Adrenal gland (tissue), 12 donors: ENCODE measurements around the gene ERCC2. TPM values are rescaled to one million over a fixed set of nuclear protein-coding genes. Genes with fewer than 3 reads are reported as not detected.

Experiments used
- DNase-seq, 7 donors: peaks; one replicate each; pipeline ENCODE4 v3.0.0-alpha.2; 2019 to 2020
- H3K27ac ChIP-seq, 5 donors: fragments of 200-600 bp; sonication (generic) in 4 of 5; 1 replicate in 3 of 5; 2 replicates in 2 of 5; pipeline versions ENCODE4 v1.5.1 to v1.8.0; 2016 to 2020; ENCODE audit warnings: mild to moderate bottlenecking in 1 of 5
- H3K27me3 ChIP-seq: fragments of 200-600 bp; 2 replicates; pipeline ENCODE4 v1.8.0; 2021
- H3K36me3 ChIP-seq, 2 donors: fragments of 200-600 bp; replicated peaks in 1 of 2; 1 replicate in 1 of 2; 2 replicates in 1 of 2; pipeline versions ENCODE4 v1.5.1 to v1.8.0; 2018 to 2022
- H3K4me1 ChIP-seq, 2 donors: fragments of 200-600 bp; replicated peaks in 1 of 2; 1 replicate in 1 of 2; 2 replicates in 1 of 2; pipeline versions ENCODE4 v1.5.1 to v1.8.0; 2018 to 2021
- H3K4me3 ChIP-seq, 4 donors: fragments of 200-600 bp; sonication (generic) in 3 of 4; one replicate each; pipeline ENCODE4 v1.5.1; 2016 to 2018
- H3K9me3 ChIP-seq, 3 donors: fragments of 200-600 bp; sonication (generic) in 1 of 3; replicated peaks in 1 of 3; 1 replicate in 2 of 3; 2 replicates in 1 of 3; pipeline versions ENCODE4 v1.5.1 to v1.8.0; 2016 to 2021
- CTCF ChIP-seq, 6 experiments: fragments of 450-650 bp in 4 of 6; fragments of 200-600 bp in 2 of 6; sonication (generic) in 1 of 6; IDR thresholded peaks; 1 replicate in 5 of 6; 2 replicates in 1 of 6; pipeline versions ENCODE4 v1.5.1 to v1.8.0; 2016 to 2021; ENCODE audit warnings: antibody characterized with exemption in 6 of 6, mild to moderate bottlenecking in 2 of 6, moderate library complexity in 1 of 6
- POLR2A ChIP-seq, 2 donors: fragments of 450-650 bp; IDR thresholded peaks; one replicate each; pipeline ENCODE4 v1.6.1; 2017; ENCODE audit warnings: antibody characterized with exemption in 2 of 2, mild to moderate bottlenecking in 2 of 2, moderate library complexity in 1 of 2
- WGBS, 4 donors: extraction: QIAGEN DNeasy Blood & Tissue Kit in 2 of 4; methylation state at CpG; one replicate each; pipeline versions ENCODE4 v1.1.5 to v1.1.7; 2013 to 2017; 5-methylcytosine and 5-hydroxymethylcytosine counted together
- intact Hi-C, 2 donors: fragments of 100-400 bp; cut with DNase I; formaldehyde crosslinking; loops; one replicate each; pipeline versions ENCODE4 v1.14.1 to v1.15.0; 2022 to 2023
- polyA plus RNA-seq, 3 donors: library from polyadenylated mRNA; stranded (reverse); fragments of 200-250 nt in 2 of 3; fragments of 350-450 nt in 1 of 3; fragmentation: Illumina TruSeq in 1 of 3; extraction: RNeasy Lipid Tissue Mini Kit (QIAGEN cat#74804) in 1 of 3; gene quantifications; one replicate each; pipeline ENCODE4 v1.2.3, GENCODE V29; 2013 to 2014
- total RNA-seq, 9 donors: library from RNA; depleted of rRNA in 4 of 9; stranded (reverse); fragments of >200 nt in 4 of 9; fragments of 120-200 nt in 1 of 9; fragmentation: NEBNext Ultra II Directional in 1 of 9; extraction: Animal tissue kit (Norgen Biotek cat#: 25700) in 1 of 9; gene quantifications; one replicate each; pipeline versions ENCODE4 v1.1.0 to v1.2.4, GENCODE V29; 2013 to 2023
- donor health status: healthy with polysubstance abuse.
- donor health status: Bipolar disorder and iron deficiency.
- donor health status: DM: yes; HTN: yes; CAD: no.
- donor health status: DM: no; HTN: no; CAD: no.
- donor health status: DM: no; HTN: no; CAD: no.
- donor health status: DM: yes; HTN: yes; CAD: no.

The ERCC2 gene
- total and polyA plus RNA-seq, 12 donors = 10.1 to 53.3 (median 26.9) TPM

GRCh38 chr19:45342911-45343310 is 27.5 kb downstream of the ERCC2 start:
- TF ChIP-seq POLR2A (IDR thresholded peaks at IDR 0.05) = no peak
- TF ChIP-seq CTCF (IDR thresholded peaks at IDR 0.05) = no peak
- intact Hi-C loops = loop anchor here in 1 of 2 donors (5.0 kb wide), 1 partner anchor 146 kb away; no protein-coding TSS in a partner anchor
- Histone ChIP-seq H3K4me3 (no peak overlapping the region), H3K36me3 (no peaks in the 10 kb centered on the region), H3K4me1 (peaks cover 0 to 9% of the 10 kb centered on the region in 2 donors), H3K9me3 (no peaks in the 10 kb centered on the region), H3K27ac (no peak overlapping the region), H3K27me3 (peaks cover 15% of the 10 kb centered on the region)
- DNase-seq = no peak
- WGBS, 4 donors = 81 to 86% (median 82%) methylated on average over 13 of the region's 13 CpGs

- H3K9me3 ChIP-seq = no peaks in the 10 kb centered on the region
- TF ChIP-seq POLR2A (IDR thresholded peaks at IDR 0.05) (no peak), CTCF (IDR thresholded peaks at IDR 0.05) (no peak)
- intact Hi-C loops = loop anchor here in 1 of 2 donors (5.0 kb wide), 1 partner anchor 144 kb away; no protein-coding TSS in a partner anchor
- H3K36me3 ChIP-seq = no peaks in the 10 kb centered on the region
- 15 to 30% (median 19%) methylated on average over 9 to 25 of the region's 25 CpGs for WGBS, 4 donors
- DNase-seq = no peak
- peaks cover 10% of the 10 kb centered on the region for H3K27me3 ChIP-seq
- peak overlapping the region in 1 of 4 donors; percentile 46 for H3K4me3 ChIP-seq
- H3K4me1 ChIP-seq = peaks cover 0 to 9% of the 10 kb centered on the region in 2 donors
- H3K27ac ChIP-seq = no peak overlapping the region
These were observed 29.4 kb downstream of the ERCC2 start for GRCh38 chr19:45340899-45341453.

GRCh38 chr19:45340232-45340898 is 30.0 kb downstream of the ERCC2 start, which contains the start of gene KLC3:
Gene KLC3, plus strand, starts transcription at chr19:45340750. Its CDS starts 4,792 bp downstream, at chr19:45345542.
- H3K9me3 ChIP-seq = no peaks in the 10 kb centered on the region
- 9 to 58% (median 30%) methylated on average over 8 to 50 of the region's 50 CpGs for WGBS, 4 donors
- TF ChIP-seq POLR2A (IDR thresholded peaks at IDR 0.05) (no peak), CTCF (IDR thresholded peaks at IDR 0.05) (no peak)
- no peak within 1 kb of the TSS for H3K27ac ChIP-seq
- H3K4me3 ChIP-seq = peak within 1 kb of the TSS in 1 of 4 donors; percentile 46
- intact Hi-C loops = loop anchor here in 1 of 2 donors (5.0 kb wide), 1 partner anchor 143 kb away; no protein-coding TSS in a partner anchor
- no peak for DNase-seq
- H3K36me3 ChIP-seq = no peaks in the 10 kb centered on the region
- peaks cover 10% of the 10 kb centered on the region for H3K27me3 ChIP-seq
- H3K4me1 ChIP-seq = peaks cover 0 to 9% of the 10 kb centered on the region in 2 donors

GRCh38 chr19:45339629-45340028 is 30.7 kb downstream of the ERCC2 start:
- intact Hi-C loops = loop anchor here (5.0 to 10.0 kb wide), 3 partner anchors 85 to 142 kb away; partner anchors contain the start of gene MARK4 (in 1 of the 2)
- H3K27ac ChIP-seq = no peak overlapping the region
- DNase-seq = no peak
- TF ChIP-seq POLR2A (IDR thresholded peaks at IDR 0.05) = no peak
- TF ChIP-seq CTCF (IDR thresholded peaks at IDR 0.05) = no peak
- H3K9me3 ChIP-seq = no peaks in the 10 kb centered on the region
- no peaks in the 10 kb centered on the region for H3K36me3 ChIP-seq
- peaks cover 10% of the 10 kb centered on the region for H3K27me3 ChIP-seq
- peaks cover 0 to 9% of the 10 kb centered on the region in 2 donors for H3K4me1 ChIP-seq
- WGBS, 4 donors = 74 to 82% (median 76%) methylated on average over 4 to 6 of the region's 6 CpGs
- no peak overlapping the region for H3K4me3 ChIP-seq
